Fibroblast of upper back skin (primary cell): ENCODE data around the gene THAP11.
"Not testable (repeated sequence)": the region's sequence is repeated elsewhere in the genome, so short reads cannot be mapped to it uniquely, and the experiment has no call there.

Source experiments
- DNase-seq: peaks from one replicate; pipeline ENCODE4 v3.0.0-alpha.2; 2013

The THAP11 gene

GRCh38 chr16:67864044-67864443 lies 21.9 kb downstream of the THAP11 start:
- DNase-seq: not testable (repeated sequence)

- DNase-seq: no peak
Measured at GRCh38 chr16:67864594-67864993, 22.5 kb downstream of the THAP11 start.

DNA sequence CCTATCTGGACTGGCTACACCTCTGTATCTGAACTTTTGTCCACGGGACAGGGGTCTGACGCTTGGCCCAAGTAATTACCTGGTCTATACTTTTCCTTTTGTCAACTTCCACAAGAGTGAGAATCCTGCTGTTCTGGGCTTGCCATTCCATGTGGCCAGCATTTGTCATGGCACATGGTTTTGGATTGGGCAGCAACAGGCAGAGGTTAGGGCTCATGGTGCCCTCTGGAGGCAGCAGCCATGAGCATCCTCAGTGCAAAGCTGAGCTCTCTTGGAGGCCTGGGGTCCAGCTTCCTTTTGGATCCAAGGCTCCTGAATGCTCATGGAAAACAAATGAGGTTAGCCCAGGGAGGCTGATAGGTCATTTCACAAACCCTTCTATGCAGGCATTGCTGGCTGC lies 23.2 kb downstream of the THAP11 start:
- DNase-seq: no peak

DNA sequence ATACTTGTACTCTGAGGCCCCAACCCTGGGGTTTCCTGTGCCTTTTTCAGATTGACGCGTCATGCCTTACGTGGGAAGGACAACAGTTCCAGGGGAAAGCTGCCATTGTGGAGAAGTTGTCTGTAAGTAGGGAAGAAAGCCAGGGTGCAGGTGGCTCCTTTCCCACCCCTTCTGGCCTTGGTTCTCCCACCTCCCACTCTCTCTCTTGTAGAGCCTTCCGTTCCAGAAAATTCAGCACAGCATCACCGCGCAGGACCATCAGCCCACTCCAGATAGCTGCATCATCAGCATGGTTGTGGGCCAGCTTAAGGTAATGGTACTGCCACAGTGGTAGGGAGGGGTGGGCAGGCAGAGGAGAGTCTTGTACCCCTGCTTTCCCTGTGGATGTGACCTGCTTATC lies 26.2 kb downstream of the THAP11 start:
- no peak for DNase-seq

DNA sequence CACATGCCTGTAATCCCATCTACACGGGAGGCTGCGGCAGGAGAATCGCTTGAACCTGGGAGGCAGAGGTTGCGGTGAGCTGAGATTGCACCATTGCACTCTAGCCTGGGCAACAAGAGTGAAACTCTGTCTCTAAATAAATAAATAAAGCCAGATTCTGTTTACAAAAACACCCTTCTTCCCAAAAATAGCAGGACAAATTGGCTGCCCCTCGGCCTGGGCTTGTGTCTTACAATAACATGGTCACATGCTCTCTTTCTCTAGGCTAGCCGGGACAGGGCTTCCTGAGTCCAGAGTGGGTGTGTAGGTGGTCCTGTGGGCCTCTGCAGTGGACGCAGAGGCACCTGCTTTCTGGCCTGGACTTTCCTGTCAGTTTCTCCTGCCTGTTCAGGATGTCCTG lies 27.5 kb downstream of the THAP11 start:
- DNase-seq: no peak

DNA sequence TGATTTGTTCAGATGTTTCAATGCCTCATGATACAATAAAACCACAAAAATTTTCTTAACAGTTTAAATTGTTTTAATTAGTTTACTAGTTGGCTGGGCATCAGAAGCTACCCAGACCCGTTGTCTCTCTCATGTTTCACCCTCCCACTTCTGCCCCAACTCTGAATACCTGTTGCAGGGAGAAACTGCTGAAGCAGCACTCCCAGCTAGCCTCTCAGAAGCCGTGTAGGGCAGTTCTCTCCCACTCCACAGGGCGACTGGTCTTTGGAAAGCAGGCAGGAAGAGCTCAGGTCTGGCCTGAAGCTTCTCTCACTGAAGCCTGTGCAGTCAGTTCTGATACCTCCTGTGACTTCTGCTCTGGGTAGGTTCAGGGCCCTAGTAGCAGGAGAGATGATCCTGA lies 29.1 kb downstream of the THAP11 start:
- no peak for DNase-seq

- DNase-seq: no peak
Measured at GRCh38 chr16:67872131-67872630, 30.1 kb downstream of the THAP11 start.

GRCh38 chr16:67872631-67873434 lies 30.7 kb downstream of the THAP11 start, which contains the start of gene EDC4:
Gene EDC4 (plus strand): TSS chr16:67873052. CDS start chr16:67873262, 210 bp downstream.
- peak; percentile 65 for DNase-seq

DNA sequence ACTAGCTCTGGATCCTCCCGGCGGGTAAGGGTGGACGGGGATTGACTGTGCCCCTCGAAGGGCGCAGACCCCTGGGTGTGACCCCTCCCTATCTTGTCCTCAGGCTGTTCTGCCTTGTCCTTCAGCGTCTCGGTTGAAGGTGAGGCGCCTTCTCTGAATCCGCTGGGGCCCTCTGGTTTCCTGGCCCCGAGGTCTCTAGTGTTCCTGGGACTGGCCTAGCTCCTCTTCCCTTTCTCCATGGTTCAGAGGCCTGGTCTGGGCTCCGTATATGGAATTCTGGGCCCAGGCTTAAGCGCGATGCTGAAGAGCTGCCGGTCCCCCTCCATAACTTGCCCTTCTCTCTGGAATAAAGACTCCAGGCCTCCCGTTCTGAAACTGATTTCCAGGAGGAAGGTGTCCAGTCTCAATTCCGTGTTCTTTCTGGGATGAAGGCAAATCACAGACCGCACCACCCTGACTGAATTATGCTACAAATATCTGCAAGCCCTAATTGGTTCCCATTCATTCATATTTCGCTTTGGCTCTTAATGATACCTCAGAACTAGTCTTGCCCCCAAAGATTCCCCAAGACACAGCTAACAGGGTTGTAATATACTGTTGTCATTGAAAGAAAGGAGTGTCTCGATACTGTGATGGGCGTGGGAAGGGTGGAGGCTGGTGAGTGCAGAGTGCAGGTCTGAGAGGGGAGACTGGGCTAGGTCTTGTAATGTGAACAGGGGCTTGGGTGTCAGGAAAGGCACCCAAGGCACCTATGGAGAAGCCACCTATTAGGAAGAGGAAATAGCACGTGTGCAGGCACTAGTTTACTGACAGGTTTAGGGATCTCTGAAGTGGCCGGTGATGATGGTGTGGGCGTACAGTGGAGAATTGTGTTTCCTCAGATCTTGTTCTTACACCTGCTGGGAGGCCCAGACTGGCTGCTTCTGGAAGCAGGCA lies 31.6 kb downstream of the THAP11 start:
- DNase-seq: no peak

DNA sequence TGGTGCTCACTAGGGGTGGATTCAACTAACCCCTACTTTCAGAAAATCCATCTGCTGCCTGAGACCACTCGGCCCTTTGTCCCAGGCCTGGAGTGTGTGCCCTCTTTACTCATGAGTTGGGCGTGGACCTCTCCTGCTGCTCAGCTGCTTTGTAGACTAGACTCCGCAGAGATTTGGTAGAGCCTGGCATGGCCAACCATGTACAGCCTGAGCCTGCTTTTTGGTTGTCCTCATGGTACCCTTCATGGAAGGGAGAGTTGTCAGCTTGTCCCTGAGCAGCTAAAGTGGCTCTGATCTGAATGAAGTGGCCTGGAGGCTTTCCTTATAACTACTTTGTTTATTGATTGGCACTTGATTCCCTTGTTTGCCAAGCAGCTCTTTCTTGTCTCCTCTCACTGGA lies 32.3 kb downstream of the THAP11 start:
- no peak for DNase-seq

DNA sequence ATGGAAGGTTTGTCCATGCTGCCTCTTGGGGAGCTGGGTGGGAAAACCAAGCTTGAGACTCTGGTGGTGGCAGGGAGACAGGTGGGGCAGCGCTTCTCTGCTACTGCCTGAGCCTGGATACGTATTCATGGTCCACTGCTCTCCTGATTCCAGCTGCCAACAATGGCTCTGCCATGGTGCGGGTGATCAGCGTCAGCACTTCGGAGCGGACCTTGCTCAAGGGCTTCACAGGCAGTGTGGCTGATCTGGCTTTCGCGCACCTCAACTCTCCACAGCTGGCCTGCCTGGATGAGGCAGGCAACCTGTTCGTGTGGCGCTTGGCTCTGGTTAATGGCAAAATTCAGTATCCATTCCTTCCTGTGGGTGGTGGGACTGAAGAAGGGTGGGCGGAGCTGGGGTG lies 34.9 kb downstream of the THAP11 start:
- DNase-seq: no peak

GRCh38 chr16:67878232-67878631 lies 36.1 kb downstream of the THAP11 start:
- no peak for DNase-seq

DNA sequence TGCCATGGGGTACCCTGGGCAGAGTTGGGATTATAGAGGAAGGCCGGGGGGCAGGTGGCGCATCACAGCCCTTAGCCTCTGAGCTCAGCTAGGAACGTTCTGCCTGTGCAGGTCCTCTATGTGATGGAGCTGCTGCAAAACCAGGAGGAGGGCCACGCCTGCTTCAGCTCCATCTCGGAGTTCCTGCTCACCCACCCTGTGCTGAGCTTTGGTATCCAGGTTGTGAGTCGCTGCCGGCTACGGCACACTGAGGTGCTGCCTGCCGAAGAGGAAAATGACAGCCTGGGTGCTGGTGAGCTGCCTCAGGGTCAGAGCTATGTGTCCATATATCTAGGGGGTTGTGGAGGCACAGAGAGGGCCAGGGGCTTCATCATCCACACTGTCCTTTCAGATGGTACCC lies 36.7 kb downstream of the THAP11 start:
- no peak for DNase-seq

DNA sequence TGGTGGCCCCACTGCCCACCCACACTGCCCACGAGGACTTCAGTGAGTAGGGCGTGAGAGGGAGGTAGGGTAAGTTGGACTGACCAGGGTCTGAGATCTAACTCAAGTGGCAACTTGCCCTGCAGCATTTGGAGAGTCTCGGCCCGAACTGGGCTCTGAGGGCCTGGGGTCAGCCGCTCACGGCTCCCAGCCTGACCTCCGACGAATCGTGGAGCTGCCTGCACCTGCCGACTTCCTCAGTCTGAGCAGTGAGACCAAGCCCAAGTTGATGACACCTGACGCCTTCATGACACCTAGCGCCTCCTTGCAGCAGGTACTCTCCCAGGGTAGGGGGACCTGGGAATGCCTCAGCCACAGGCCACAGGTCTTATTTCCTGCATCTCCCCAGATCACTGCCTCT lies 37.3 kb downstream of the THAP11 start:
- no peak for DNase-seq

- no peak for DNase-seq
Measured at GRCh38 chr16:67879936-67880335, 37.8 kb downstream of the THAP11 start.

- no peak for DNase-seq
Measured at GRCh38 chr16:67880584-67880983, 38.5 kb downstream of the THAP11 start.

DNA sequence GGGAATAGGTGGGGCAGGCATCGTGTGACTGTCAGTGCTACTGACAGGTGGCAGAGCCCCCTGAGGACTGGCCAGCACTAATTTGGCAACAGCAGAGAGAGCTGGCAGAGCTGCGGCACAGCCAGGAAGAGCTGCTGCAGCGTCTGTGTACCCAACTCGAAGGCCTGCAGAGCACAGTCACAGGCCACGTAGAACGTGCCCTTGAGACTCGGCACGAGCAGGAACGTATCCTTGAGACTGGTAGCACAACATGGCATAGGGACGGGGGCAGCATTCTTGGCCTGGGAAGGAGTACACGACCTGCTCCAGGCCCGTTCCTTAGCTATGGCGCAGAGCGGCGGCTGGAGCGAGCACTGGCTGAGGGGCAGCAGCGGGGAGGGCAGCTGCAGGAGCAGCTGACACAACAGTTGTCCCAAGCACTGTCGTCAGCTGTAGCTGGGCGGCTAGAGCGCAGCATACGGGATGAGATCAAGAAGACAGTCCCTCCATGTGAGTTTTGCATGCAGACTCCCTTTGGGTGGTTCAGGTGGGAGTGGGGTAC lies 39.6 kb downstream of the THAP11 start:
- DNase-seq: no peak

- DNase-seq: no peak
Measured at GRCh38 chr16:67882374-67883145, 40.4 kb downstream of the THAP11 start.

GRCh38 chr16:67883146-67883871 lies 41.2 kb downstream of the THAP11 start:
- no peak for DNase-seq

DNA sequence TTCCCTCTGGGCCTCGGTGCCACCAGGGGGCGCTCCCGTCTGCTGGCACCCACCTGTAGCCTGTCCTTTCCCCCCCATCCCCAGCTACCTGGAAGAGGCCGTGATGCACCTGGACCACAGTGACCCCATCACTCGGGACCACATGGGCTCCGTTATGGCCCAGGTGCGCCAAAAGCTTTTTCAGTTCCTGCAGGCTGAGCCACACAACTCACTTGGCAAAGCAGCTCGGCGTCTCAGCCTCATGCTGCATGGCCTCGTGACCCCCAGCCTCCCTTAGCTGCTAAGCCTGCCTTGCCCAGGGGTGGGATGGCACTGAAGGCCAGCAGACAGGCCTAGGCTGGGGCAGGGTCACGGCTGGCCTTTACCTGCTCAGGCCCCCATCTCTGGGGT lies 41.7 kb downstream of the THAP11 start:
- peak; percentile 19 for DNase-seq

DNA sequence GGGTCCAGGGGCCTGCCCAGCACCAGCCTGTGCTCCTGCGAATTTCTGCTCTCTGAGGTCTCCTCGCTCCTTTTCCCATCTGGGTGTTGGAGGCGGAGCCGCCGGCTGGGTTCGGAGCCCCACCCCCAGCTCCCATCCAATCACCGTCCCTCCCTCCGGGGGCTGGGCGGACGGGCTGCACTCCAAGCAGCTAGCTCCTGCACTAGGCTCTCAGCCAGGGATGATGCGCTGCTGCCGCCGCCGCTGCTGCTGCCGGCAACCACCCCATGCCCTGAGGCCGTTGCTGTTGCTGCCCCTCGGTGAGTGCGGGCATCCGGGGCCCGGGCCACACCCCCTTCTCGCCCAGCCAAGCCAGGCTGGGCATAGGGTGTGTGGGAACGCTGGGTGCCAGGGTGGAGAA lies 42.6 kb downstream of the THAP11 start, which contains the start of gene NRN1L:
Gene NRN1L, plus strand, starts transcription at position 202 of the 400 bp plus-strand sequence. Its CDS starts 19 bp downstream, at position 221.
- peak; percentile 89 for DNase-seq

DNA sequence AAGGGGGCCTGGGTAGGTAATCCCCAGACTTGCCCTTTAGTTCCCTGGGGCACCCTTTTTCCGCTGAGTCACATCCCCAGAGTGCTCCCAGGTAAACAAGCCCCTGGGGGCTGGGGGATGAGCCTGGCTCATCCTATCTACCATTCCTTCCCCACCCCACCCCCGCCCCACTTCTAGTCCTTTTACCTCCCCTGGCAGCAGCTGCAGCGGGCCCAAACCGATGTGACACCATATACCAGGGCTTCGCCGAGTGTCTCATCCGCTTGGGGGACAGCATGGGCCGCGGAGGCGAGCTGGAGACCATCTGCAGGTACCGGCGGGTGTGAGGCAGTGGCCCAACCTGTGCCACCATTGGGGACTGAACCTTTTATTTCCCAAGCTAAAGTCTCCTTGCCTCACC lies 43.4 kb downstream of the THAP11 start:
- DNase-seq: no peak
